Measurements from ENCODE around the gene ADA. TPM values are rescaled to one million over a fixed set of nuclear protein-coding genes. Genes with fewer than 3 reads are reported as not detected.
A peak's percentile ranks its signal among the peaks of the same experiment; 100 is the strongest.

The ADA gene
- total and polyA plus RNA-seq, 9 of the 15 experiments (the other 6 are each of a cell fraction or from before 2014, with no cell fraction given): 2.4 to 26.1 (median 5.3) TPM

- no peaks in the 10 kb centered on the region for H3K36me3 ChIP-seq (ENCODE audit: control insufficient read depth, insufficient read depth, low read length)
- intact Hi-C loops (cut with micrococcal nuclease): loop anchor here (2.0 to 5.0 kb wide), 2 partner anchors 71 to 295 kb away; no protein-coding TSS in a partner anchor
- no peaks in the 10 kb centered on the region for H3K9me1 ChIP-seq (ENCODE audit: control insufficient read depth, insufficient read depth, low read length)
- no peaks in the 10 kb centered on the region; the same call in 1 of the 2 replicates for H4K20me1 ChIP-seq (replicated peaks; ENCODE audit: control insufficient read depth, insufficient read depth, low read length)
- DNase-seq (ENCODE audit: extremely low read depth in 1 of 4, low spot score in 3 of 4) (no peak), ATAC-seq (no peak), FAIRE-seq (no peak)
- no peaks in the 10 kb centered on the region for H3K9me3 ChIP-seq (replicated peaks; ENCODE audit: control insufficient read depth, insufficient read depth, low read depth, low read length)
- POLR2A ChIA-PET: interaction anchor here (1.1 kb wide), 1 partner anchor 29 kb away, joined by 3 read pairs; no protein-coding TSS in a partner anchor
- H3K4me3 ChIP-seq: no peak overlapping the region
- H3K79me2 ChIP-seq (ENCODE audit: control insufficient read depth, insufficient read depth, low read length): no peaks in the 10 kb centered on the region
- 16% methylated on average over 11 of the region's 11 CpGs for WGBS (ENCODE audit: insufficient coverage, low coverage, missing lambda C conversion rate)
- H3K27me3 ChIP-seq (ENCODE audit: control insufficient read depth in 2 of 2, insufficient read depth in 2 of 2, low read length in 2 of 2): peaks cover 3 to 15% of the 10 kb centered on the region in 2 experiments; a peak in 3 of 5 replicates
- no peak overlapping the region for H3K27ac ChIP-seq (ENCODE audit: extremely low read depth, low read depth, low read length)
- BruUV-seq (replicated peaks): no TSS peak
- CTCF ChIA-PET (ENCODE audit: low intra/inter-chr PET ratio): no interaction called here
- no peak overlapping the region for H2AFZ ChIP-seq (ENCODE audit: low read depth, low read length)
- TF ChIP-seq RBM25 (IDR thresholded peaks at IDR 0.05; ENCODE audit: low read depth, low read length, severe bottlenecking) (peak; percentile 63), BCOR (IDR thresholded peaks at IDR 0.05) (0 out of 2 replicates have a peak, but pooled peaks have one; percentile 40), ZFPM2 (CRISPR knock-in tag; IDR thresholded peaks at IDR 0.05) (no peak)
- H3K4me2 ChIP-seq (ENCODE audit: insufficient read depth, low read length): no peak overlapping the region
- H3K9ac ChIP-seq (ENCODE audit: insufficient read depth in 1 of 2, low read depth in 2 of 2, low read length in 2 of 2): no peak overlapping the region
- H3K4me1 ChIP-seq (replicated peaks in 1 of 2; ENCODE audit: control insufficient read depth in 2 of 2, insufficient read depth in 2 of 2, low read length in 2 of 2): peaks cover 5 to 7% of the 10 kb centered on the region in 2 experiments; a peak in 3 of 5 replicates
- in situ Hi-C loops (cut with MboI): no loop called here
Observed at GRCh38 chr20:44681796-44682566, 30.5 kb upstream of the ADA start.
